HuH-7.5 (cell line): ENCODE results near the gene SORL1.
"Not testable (repeated sequence)": the region's sequence is repeated elsewhere in the genome, so short reads cannot be mapped to it uniquely, and the experiment has no call there.

Experiments used
- DNase-seq: peaks from one replicate; pipeline ENCODE4 v3.0.0; 2011; ENCODE audit warnings: low spot score

Gene SORL1

GRCh38 chr11:121626980-121627379 is 174.9 kb downstream of the SORL1 start:
- DNase-seq, result no peak

GRCh38 chr11:121630041-121630440 is 177.9 kb downstream of the SORL1 start:
- DNase-seq, result no peak

GRCh38 chr11:121631456-121631855 is 179.3 kb downstream of the SORL1 start:
- DNase-seq, result no peak

- no peak for DNase-seq
Observed at GRCh38 chr11:121634273-121634672, 182.2 kb downstream of the SORL1 start.

- no peak for DNase-seq
Observed at GRCh38 chr11:121634889-121635288, 182.8 kb downstream of the SORL1 start.

- no peak for DNase-seq
Observed at GRCh38 chr11:121636081-121636799, 184.1 kb downstream of the SORL1 start.

- DNase-seq, result no peak
Observed at GRCh38 chr11:121636800-121637176, 184.7 kb downstream of the SORL1 start.

- DNase-seq, result not testable (repeated sequence)
Observed at GRCh38 chr11:121637587-121637986, 185.5 kb downstream of the SORL1 start.

- DNase-seq, result no peak
Observed at GRCh38 chr11:121643479-121644186, 191.5 kb downstream of the SORL1 start.

GRCh38 chr11:121644187-121644512 is 192.0 kb downstream of the SORL1 start:
- no peak for DNase-seq

- no peak for DNase-seq
Observed at GRCh38 chr11:121645001-121645400, 192.9 kb downstream of the SORL1 start.

GRCh38 chr11:121645596-121645995 is 193.5 kb downstream of the SORL1 start:
- no peak for DNase-seq

GRCh38 chr11:121648306-121648705 is 196.2 kb downstream of the SORL1 start:
- no peak for DNase-seq

GRCh38 chr11:121649798-121650197 is 197.7 kb downstream of the SORL1 start:
- DNase-seq, result no peak

- DNase-seq, result no peak
Observed at GRCh38 chr11:121650351-121651256, 198.5 kb downstream of the SORL1 start.

GRCh38 chr11:121651257-121651605 is 199.1 kb downstream of the SORL1 start:
- DNase-seq, result no peak

- no peak for DNase-seq
Observed at GRCh38 chr11:121652971-121653370, 200.9 kb downstream of the SORL1 start.

GRCh38 chr11:121654259-121654842 is 202.2 kb downstream of the SORL1 start:
- no peak for DNase-seq

- peak; percentile 18 for DNase-seq
Observed at GRCh38 chr11:121654843-121655536, 202.9 kb downstream of the SORL1 start.

- DNase-seq, result peak; percentile 71
Observed at GRCh38 chr11:121655537-121656327, 203.6 kb downstream of the SORL1 start.
